ENCODE measurements around the gene CHGA.

DNA sequence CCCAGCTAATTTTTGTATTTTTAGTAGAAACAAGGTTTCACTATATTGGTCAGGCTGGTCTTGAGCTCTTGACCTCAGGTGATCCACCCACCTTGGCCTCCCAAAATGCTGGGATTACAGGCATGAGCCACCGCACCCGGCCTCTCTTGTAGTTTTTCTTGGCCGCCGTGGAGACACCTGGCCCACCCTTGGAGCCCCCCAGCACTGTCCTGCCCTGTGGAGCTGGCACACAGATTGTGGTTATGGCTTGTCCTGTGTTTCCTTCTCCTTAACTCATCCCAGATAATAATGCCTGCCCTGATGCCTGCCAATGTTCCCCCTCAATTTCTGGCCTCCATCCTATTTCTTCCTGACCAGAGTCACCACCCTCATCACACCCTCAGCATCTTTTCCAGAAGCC, 57.9 kb downstream of the CHGA start:
- TF ChIP-seq, protein P1, sequence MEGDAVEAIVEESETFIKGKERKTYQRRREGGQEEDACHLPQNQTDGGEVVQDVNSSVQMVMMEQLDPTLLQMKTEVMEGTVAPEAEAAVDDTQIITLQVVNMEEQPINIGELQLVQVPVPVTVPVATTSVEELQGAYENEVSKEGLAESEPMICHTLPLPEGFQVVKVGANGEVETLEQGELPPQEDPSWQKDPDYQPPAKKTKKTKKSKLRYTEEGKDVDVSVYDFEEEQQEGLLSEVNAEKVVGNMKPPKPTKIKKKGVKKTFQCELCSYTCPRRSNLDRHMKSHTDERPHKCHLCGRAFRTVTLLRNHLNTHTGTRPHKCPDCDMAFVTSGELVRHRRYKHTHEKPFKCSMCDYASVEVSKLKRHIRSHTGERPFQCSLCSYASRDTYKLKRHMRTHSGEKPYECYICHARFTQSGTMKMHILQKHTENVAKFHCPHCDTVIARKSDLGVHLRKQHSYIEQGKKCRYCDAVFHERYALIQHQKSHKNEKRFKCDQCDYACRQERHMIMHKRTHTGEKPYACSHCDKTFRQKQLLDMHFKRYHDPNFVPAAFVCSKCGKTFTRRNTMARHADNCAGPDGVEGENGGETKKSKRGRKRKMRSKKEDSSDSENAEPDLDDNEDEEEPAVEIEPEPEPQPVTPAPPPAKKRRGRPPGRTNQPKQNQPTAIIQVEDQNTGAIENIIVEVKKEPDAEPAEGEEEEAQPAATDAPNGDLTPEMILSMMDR (conservative IDR thresholded peaks at IDR 0.05; ENCODE audit: low read length): no peak
- no peak for TF ChIP-seq EZH2phosphoT487 (IDR thresholded peaks at IDR 0.05; ENCODE audit: borderline replicate concordance)
